Measurements from ENCODE around the gene CDAN1. TPM values are rescaled to one million over a fixed set of nuclear protein-coding genes. Genes with fewer than 3 reads are reported as not detected.

Gene CDAN1
- total and polyA plus RNA-seq, 2 of the 8 experiments (the other 6 are each of a cell fraction or from before 2014, with no cell fraction given): 4.5 to 18.6 TPM

GRCh38 chr15:42772901-42773300 is 36.0 kb upstream of the CDAN1 start (continued):
- TF ChIP-seq ATF2 (IDR thresholded peaks at IDR 0.05; ENCODE audit: low read length): no peak
- no peak for TF ChIP-seq RNF2 (IDR thresholded peaks at IDR 0.05; ENCODE audit: borderline replicate concordance, low read depth, low read length, missing control alignments, poor library complexity, severe bottlenecking)
